Activated T-cell treated with anti-CD3 and anti-CD28 coated beads, Interleukin-2, amount 50 U/mL, for 1 hour (primary cell): Measurements from ENCODE around the gene LMAN2.
"Not testable (repeated sequence)": the region's sequence is repeated elsewhere in the genome, so short reads cannot be mapped to it uniquely, and the experiment has no call there.

Experiments
- DNase-seq: peaks from one replicate; pipeline ENCODE4 v3.0.0-alpha.2; 2020

The LMAN2 gene

GRCh38 chr5:177364159-177364962, 12.9 kb upstream of the LMAN2 start:
- no peak for DNase-seq

- DNase-seq: no peak
Observed at GRCh38 chr5:177363565-177363964, 12.1 kb upstream of the LMAN2 start.

GRCh38 chr5:177362610-177363507, 11.4 kb upstream of the LMAN2 start:
- DNase-seq: peak; percentile 75

GRCh38 chr5:177362292-177362609, 10.8 kb upstream of the LMAN2 start:
- no peak for DNase-seq

GRCh38 chr5:177361418-177362291, 10.2 kb upstream of the LMAN2 start:
- no peak for DNase-seq

GRCh38 chr5:177360740-177361139, 9.3 kb upstream of the LMAN2 start:
- not testable (repeated sequence) for DNase-seq

GRCh38 chr5:177359860-177360259, 8.4 kb upstream of the LMAN2 start:
- no peak for DNase-seq

- DNase-seq: no peak
Observed at GRCh38 chr5:177359451-177359851, 8.0 kb upstream of the LMAN2 start.

- DNase-seq: no peak
Observed at GRCh38 chr5:177358370-177358819, 6.9 kb upstream of the LMAN2 start.

GRCh38 chr5:177357459-177358351, 6.2 kb upstream of the LMAN2 start, which contains the start of gene RGS14:
Gene RGS14, plus strand, starts transcription at chr5:177357924. Its CDS starts 101 bp downstream, at chr5:177358025.
- peak; percentile 71 for DNase-seq

- DNase-seq: no peak
Observed at GRCh38 chr5:177357146-177357458, 5.6 kb upstream of the LMAN2 start.

GRCh38 chr5:177356746-177357145, 5.3 kb upstream of the LMAN2 start:
- no peak for DNase-seq

GRCh38 chr5:177355868-177356168, 4.3 kb upstream of the LMAN2 start:
- no peak for DNase-seq

GRCh38 chr5:177355162-177355867, 3.8 kb upstream of the LMAN2 start:
- DNase-seq: no peak

- no peak for DNase-seq
Observed at GRCh38 chr5:177354711-177355110, 3.2 kb upstream of the LMAN2 start.

- no peak for DNase-seq
Observed at GRCh38 chr5:177354256-177354655, 2.8 kb upstream of the LMAN2 start.

GRCh38 chr5:177353093-177353492, 1.6 kb upstream of the LMAN2 start:
- DNase-seq: no peak

- no peak for DNase-seq
Observed at GRCh38 chr5:177350776-177351391, 584 bp downstream of the LMAN2 start.

- no peak for DNase-seq
Observed at GRCh38 chr5:177349762-177350161, 1.7 kb downstream of the LMAN2 start.

- DNase-seq: no peak
Observed at GRCh38 chr5:177349362-177349647, 2.2 kb downstream of the LMAN2 start.

GRCh38 chr5:177347699-177348098, 3.8 kb downstream of the LMAN2 start:
- no peak for DNase-seq
